IMR-90 (cell line): Measurements from ENCODE around the gene IL20RA. TPM values are rescaled to one million over a fixed set of nuclear protein-coding genes. Genes with fewer than 3 reads are reported as not detected.

Source experiments
- ATAC-seq: fragments of 200-7000 bp; cut with Tn5 transposase; 2 replicates; pipeline ENCODE4 v1.9.1; 2020; ENCODE audit warnings: low read depth, mild to moderate bottlenecking, moderate library complexity
- BruUV-seq: library from RNA; stranded (reverse); fragments of 400-500 nt; replicated peaks from 2 replicates; lab custom pipeline; 2021; lab: Mats Ljungman, UMichigan
- CTCF ChIA-PET: fragments of 300-600 bp; formaldehyde crosslinking; extraction: SDS; loops from one replicate; lab custom pipeline; 2021; ENCODE audit warnings: antibody characterized with exemption; lab: Yijun Ruan, JAX
- POLR2A ChIA-PET: fragments of 300-600 bp; sonication (Branson Sonifier 250); formaldehyde crosslinking; loops from one replicate; lab custom pipeline; 2022; ENCODE audit warnings: antibody characterized with exemption; ENCODE audit not compliant: unreplicated experiment; lab: Charles Lee
- DNase-seq: peaks from one replicate; pipeline ENCODE4 v3.0.0; 2013
- H2AFZ ChIP-seq: replicated peaks from 2 replicates; pipeline ENCODE3; 2013; ENCODE audit warnings: low read length, mild to moderate bottlenecking; ENCODE audit not compliant: poor library complexity
- H2AK5ac ChIP-seq: 2 replicates; pipeline ENCODE4 v1.6.1; 2013; ENCODE audit warnings: low read depth, low read length, inconsistent platforms
- H2AK9ac ChIP-seq: replicated peaks from 2 replicates; pipeline ENCODE3; 2013; ENCODE audit warnings: mild to moderate bottlenecking, low read depth, low read length, moderate library complexity; ENCODE audit not compliant: poor library complexity
- H2BK120ac ChIP-seq: 2 replicates; pipeline ENCODE4 v1.6.1; 2013; ENCODE audit warnings: low read depth, low read length, inconsistent platforms
- H2BK15ac ChIP-seq: 3 replicates; pipeline ENCODE4 v1.6.1; 2013; ENCODE audit warnings: low read depth, low read length, inconsistent platforms
- H2BK20ac ChIP-seq: 2 replicates; pipeline ENCODE4 v1.6.1; 2013; ENCODE audit warnings: low read depth, mild to moderate bottlenecking, inconsistent platforms, low read length, moderate library complexity
- H2BK5ac ChIP-seq: 2 replicates; pipeline ENCODE4 v1.6.1; 2013; ENCODE audit warnings: mild to moderate bottlenecking, low read depth, low read length, inconsistent platforms; ENCODE audit not compliant: poor library complexity, severe bottlenecking
- H3K14ac ChIP-seq: replicated peaks from 2 replicates; pipeline ENCODE4 v1.6.1; 2013; ENCODE audit warnings: low read depth, low read length, inconsistent platforms
- H3K18ac ChIP-seq: 2 replicates; pipeline ENCODE4 v1.6.1; 2013; ENCODE audit warnings: low read depth, low read length, control low read depth
- H3K23ac ChIP-seq: 2 replicates; pipeline ENCODE4 v1.6.1; 2013; ENCODE audit warnings: low read depth, low read length, inconsistent platforms
- H3K27ac ChIP-seq: 2 replicates; pipeline ENCODE4 v1.5.1; 2013; ENCODE audit warnings: mild to moderate bottlenecking, control low read depth, low read length; ENCODE audit not compliant: insufficient read depth
- H3K27me3 ChIP-seq: 2 replicates; pipeline ENCODE4 v1.6.1; 2013; ENCODE audit warnings: low read length; ENCODE audit not compliant: control insufficient read depth, insufficient read depth
- H3K36me3 ChIP-seq: 2 replicates; pipeline ENCODE4 v1.6.1; 2013; ENCODE audit warnings: low read length, mixed read lengths; ENCODE audit not compliant: control insufficient read depth, insufficient read depth
- H3K4ac ChIP-seq: 2 replicates; pipeline ENCODE4 v1.6.1; 2013; ENCODE audit warnings: low read depth, low read length, inconsistent platforms
- H3K4me1 ChIP-seq: 2 replicates; pipeline ENCODE4 v1.6.1; 2013; ENCODE audit warnings: low read length, mixed read lengths; ENCODE audit not compliant: control insufficient read depth, insufficient read depth
- H3K4me2 ChIP-seq: 2 replicates; pipeline ENCODE4 v1.6.1; 2013; ENCODE audit warnings: low read depth, mild to moderate bottlenecking, control low read depth, low read length, moderate library complexity
- H3K4me3 ChIP-seq: 2 replicates; pipeline ENCODE4 v1.5.1; 2013; ENCODE audit warnings: low read depth, mild to moderate bottlenecking, control low read depth, low read length, moderate library complexity; ENCODE audit not compliant: insufficient read depth
- H3K56ac ChIP-seq: 2 replicates; pipeline ENCODE4 v1.6.1; 2013; ENCODE audit warnings: low read length, inconsistent platforms; ENCODE audit not compliant: insufficient read depth; ENCODE audit errors: extremely low read depth
- H3K79me1 ChIP-seq, 2 experiments: 2 replicates each; pipeline ENCODE4 v1.6.1; 2013; ENCODE audit warnings: low read length in 2 of 2, inconsistent platforms in 1 of 2, low read depth in 1 of 2
- H3K9ac ChIP-seq: 2 replicates; pipeline ENCODE4 v1.6.1; 2013; ENCODE audit warnings: low read depth, low read length, control low read depth
- H3K9me1 ChIP-seq: 2 replicates; pipeline ENCODE4 v1.6.1; 2013; ENCODE audit warnings: low read length, inconsistent platforms; ENCODE audit not compliant: insufficient read depth
- H3K9me3 ChIP-seq: 2 replicates; pipeline ENCODE4 v1.6.1; 2013; ENCODE audit warnings: low read length; ENCODE audit not compliant: control insufficient read depth, insufficient read depth
- H4K20me1 ChIP-seq: 2 replicates; pipeline ENCODE4 v1.6.1; 2013; ENCODE audit warnings: low read length, inconsistent platforms; ENCODE audit not compliant: insufficient read depth
- H4K5ac ChIP-seq: 2 replicates; pipeline ENCODE4 v1.6.1; 2013; ENCODE audit warnings: mild to moderate bottlenecking, low read depth, low read length, control low read depth
- H4K8ac ChIP-seq, 2 experiments: 2 replicates each; pipeline ENCODE4 v1.6.1; 2013; ENCODE audit warnings: low read depth in 2 of 2, low read length in 2 of 2, control low read depth in 1 of 2, inconsistent platforms in 1 of 2
- H4K91ac ChIP-seq: 2 replicates; pipeline ENCODE4 v1.6.1; 2013; ENCODE audit warnings: low read depth, low read length, inconsistent platforms; ENCODE audit not compliant: insufficient read depth
- CHD1 ChIP-seq: IDR thresholded peaks from 2 replicates; pipeline ENCODE4 v1.6.1; 2012; ENCODE audit warnings: low read depth, low read length, improper control_type of control experiment
- MAFK ChIP-seq: IDR thresholded peaks from 2 replicates; pipeline ENCODE4 v1.6.1; 2012; ENCODE audit warnings: low read depth, low read length, improper control_type of control experiment
- MAZ ChIP-seq: IDR thresholded peaks from 2 replicates; pipeline ENCODE4 v1.6.1; 2012; ENCODE audit warnings: low read depth, mild to moderate bottlenecking, low read length, improper control_type of control experiment, moderate library complexity, borderline replicate concordance
- NFE2L2 ChIP-seq: fragments of 150-350 bp; IDR thresholded peaks from 2 replicates; pipeline ENCODE4 v1.6.1; 2016; ENCODE audit warnings: low read depth, mild to moderate bottlenecking, low read length
- RAD21 ChIP-seq: IDR thresholded peaks from 2 replicates; pipeline ENCODE4 v1.6.1; 2012; ENCODE audit warnings: low read length, improper control_type of control experiment
- RFX5 ChIP-seq: IDR thresholded peaks from 2 replicates; pipeline ENCODE4 v1.8.0; 2012; ENCODE audit warnings: low read depth, mild to moderate bottlenecking, low read length, moderate library complexity
- SMC3 ChIP-seq: fragments of 150-350 bp; IDR thresholded peaks from 2 replicates; pipeline ENCODE4 v1.6.1; 2016; ENCODE audit warnings: low read depth, mild to moderate bottlenecking, antibody characterized with exemption, low read length, moderate library complexity
- WGBS, 2 experiments: methylation state at CpG; one replicate each; pipeline versions ENCODE4 v1.1.5 to v1.1.7; 2013; ENCODE audit warnings: missing lambda C conversion rate in 2 of 2; ENCODE audit not compliant: insufficient read length in 1 of 2; ENCODE audit errors: extremely low coverage in 2 of 2; 5-methylcytosine and 5-hydroxymethylcytosine counted together
- dilution Hi-C: fragments of 300-500 bp; cut with HindIII; formaldehyde crosslinking; loops from one replicate; pipeline ENCODE4 v1.14.3; 2018; ENCODE audit warnings: low sequenced_read_pairs; ENCODE audit not compliant: unreplicated experiment
- in situ Hi-C: fragments of 300-500 bp; cut with MboI; formaldehyde crosslinking; loops from 3 replicates; pipeline ENCODE4 v1.14.3; 2019; ENCODE audit warnings: low sequenced_read_pairs, inconsistent platforms, mixed read lengths
- intact Hi-C: fragments of 100-400 bp; cut with micrococcal nuclease; formaldehyde crosslinking; loops from 2 replicates; pipeline ENCODE4 v1.10.0; 2022
- polyA plus RNA-seq, 3 experiments: library from polyadenylated mRNA; depleted of rRNA; stranded (reverse); fragments of >200 nt; gene quantifications; 2 replicates each; pipeline ENCODE4 v1.2.3, GENCODE V29; 2012; ENCODE audit warnings: low replicate concordance in 1 of 3
- total RNA-seq: library from RNA; depleted of rRNA; stranded (reverse); fragments of >200 nt; gene quantifications from 2 replicates; pipeline ENCODE4 v1.2.3, GENCODE V29; 2012
- TF ChIP-seq, protein P1 (sequence below): conservative IDR thresholded peaks from 2 replicates; pipeline ENCODE4 v1.5.1; 2012; ENCODE audit warnings: mild to moderate bottlenecking, low read depth, low read length, improper control_type of control experiment
- TF ChIP-seq, protein P2 (sequence below): fragments of 150-350 bp; IDR thresholded peaks from 2 replicates; pipeline ENCODE4 v1.6.1; 2017; ENCODE audit warnings: mild to moderate bottlenecking, antibody characterized with exemption, low read length, low read depth

IL20RA gene
- total and polyA plus RNA-seq, 2 of the 4 experiments (the other 2 are of a cell fraction) = 0.02 TPM; not detected in 1

DNA sequence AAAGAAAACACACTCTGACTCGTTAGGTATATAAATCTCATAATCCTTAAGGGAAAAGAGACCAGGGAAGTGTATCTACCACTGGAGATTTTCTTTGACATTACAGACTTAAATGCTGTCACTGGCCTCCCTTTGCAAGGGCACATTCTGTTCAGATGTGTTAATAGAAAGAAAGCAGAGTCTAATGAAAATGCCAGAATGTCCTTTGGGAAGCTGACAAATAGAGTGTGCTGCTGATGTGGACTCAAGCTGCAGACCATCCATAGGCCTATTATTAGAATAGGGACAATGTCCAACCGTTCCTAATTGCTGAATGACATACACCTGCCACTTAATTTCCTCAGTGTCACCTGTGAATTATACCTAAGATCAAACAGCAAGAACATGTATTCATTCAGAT lies 81.5 kb downstream of the IL20RA start:
- TF ChIP-seq MAFK (no peak), NFE2L2 (no peak), RAD21 (no peak), MAZ (no peak), CHD1 (no peak), SMC3 (no peak), RFX5 (no peak)
- TF ChIP-seq, protein P1, sequence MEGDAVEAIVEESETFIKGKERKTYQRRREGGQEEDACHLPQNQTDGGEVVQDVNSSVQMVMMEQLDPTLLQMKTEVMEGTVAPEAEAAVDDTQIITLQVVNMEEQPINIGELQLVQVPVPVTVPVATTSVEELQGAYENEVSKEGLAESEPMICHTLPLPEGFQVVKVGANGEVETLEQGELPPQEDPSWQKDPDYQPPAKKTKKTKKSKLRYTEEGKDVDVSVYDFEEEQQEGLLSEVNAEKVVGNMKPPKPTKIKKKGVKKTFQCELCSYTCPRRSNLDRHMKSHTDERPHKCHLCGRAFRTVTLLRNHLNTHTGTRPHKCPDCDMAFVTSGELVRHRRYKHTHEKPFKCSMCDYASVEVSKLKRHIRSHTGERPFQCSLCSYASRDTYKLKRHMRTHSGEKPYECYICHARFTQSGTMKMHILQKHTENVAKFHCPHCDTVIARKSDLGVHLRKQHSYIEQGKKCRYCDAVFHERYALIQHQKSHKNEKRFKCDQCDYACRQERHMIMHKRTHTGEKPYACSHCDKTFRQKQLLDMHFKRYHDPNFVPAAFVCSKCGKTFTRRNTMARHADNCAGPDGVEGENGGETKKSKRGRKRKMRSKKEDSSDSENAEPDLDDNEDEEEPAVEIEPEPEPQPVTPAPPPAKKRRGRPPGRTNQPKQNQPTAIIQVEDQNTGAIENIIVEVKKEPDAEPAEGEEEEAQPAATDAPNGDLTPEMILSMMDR = no peak
- TF ChIP-seq, protein P2, sequence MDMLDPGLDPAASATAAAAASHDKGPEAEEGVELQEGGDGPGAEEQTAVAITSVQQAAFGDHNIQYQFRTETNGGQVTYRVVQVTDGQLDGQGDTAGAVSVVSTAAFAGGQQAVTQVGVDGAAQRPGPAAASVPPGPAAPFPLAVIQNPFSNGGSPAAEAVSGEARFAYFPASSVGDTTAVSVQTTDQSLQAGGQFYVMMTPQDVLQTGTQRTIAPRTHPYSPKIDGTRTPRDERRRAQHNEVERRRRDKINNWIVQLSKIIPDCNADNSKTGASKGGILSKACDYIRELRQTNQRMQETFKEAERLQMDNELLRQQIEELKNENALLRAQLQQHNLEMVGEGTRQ = no peak
- no peak overlapping the region for H4K5ac ChIP-seq

More for the DNA sequence above, 81.5 kb downstream of the IL20RA start:
- no peaks in the 10 kb centered on the region for H4K20me1 ChIP-seq
- H2BK15ac ChIP-seq = no peak overlapping the region
- H2BK120ac ChIP-seq = no peak overlapping the region
- H2AFZ ChIP-seq = no peak overlapping the region
- no CpG with 5 or more reads among the region's 2 CpGs for WGBS, 2 experiments
- H3K27ac ChIP-seq = no peak overlapping the region
- no peak overlapping the region for H3K4ac ChIP-seq
- no peak overlapping the region for H2BK5ac ChIP-seq
- no peak overlapping the region for H3K4me2 ChIP-seq
- H3K9me3 ChIP-seq = no peaks in the 10 kb centered on the region
- no peak overlapping the region for H3K18ac ChIP-seq
- no peaks in the 10 kb centered on the region for H3K4me1 ChIP-seq
- BruUV-seq = no TSS peak
- H4K91ac ChIP-seq = no peak overlapping the region
- no peak overlapping the region for H3K4me3 ChIP-seq
- no peak overlapping the region for H3K14ac ChIP-seq
- H3K23ac ChIP-seq = no peak overlapping the region
- no peaks in the 10 kb centered on the region for H3K9me1 ChIP-seq
- peaks cover 8% of the 10 kb centered on the region for H3K27me3 ChIP-seq
- ATAC-seq = no peak
- no peak overlapping the region for H3K9ac ChIP-seq
- DNase-seq = no peak
- ChIA-PET CTCF (no interaction called here), POLR2A (no interaction called here)
- H2BK20ac ChIP-seq = no peak overlapping the region
- in situ Hi-C loops (no loop called here), intact Hi-C loops (no loop called here), dilution Hi-C loops (no loop called here)
- H4K8ac ChIP-seq = no peak overlapping the region
- no peak overlapping the region for H3K56ac ChIP-seq
- H3K36me3 ChIP-seq = no peaks in the 10 kb centered on the region
- no peaks in the 10 kb centered on the region for H3K79me1 ChIP-seq
- no peak overlapping the region for H2AK9ac ChIP-seq
- no peak overlapping the region for H2AK5ac ChIP-seq
